Spleen (tissue), 11 donors: ENCODE measurements around the gene TOX3. TPM values are rescaled to one million over a fixed set of nuclear protein-coding genes. Genes with fewer than 3 reads are reported as not detected.

ENCODE experiments used
- DNase-seq: peaks from one replicate; pipeline ENCODE4 v3.0.0-alpha.2; 2020
- H3K27ac ChIP-seq, 8 donors: fragments of 200-600 bp; sonication (generic) in 7 of 8; 1 replicate in 4 of 8; 2 replicates in 4 of 8; pipeline versions ENCODE4 v1.5.0 to v1.8.0; 2016 to 2021; ENCODE audit warnings: inconsistent platforms in 4 of 8, mild to moderate bottlenecking in 4 of 8, moderate library complexity in 1 of 8
- H3K27me3 ChIP-seq, 7 donors: fragments of 200-600 bp; sonication (generic) in 6 of 7; replicated peaks in 1 of 7; 1 replicate in 4 of 7; 2 replicates in 3 of 7; pipeline versions ENCODE4 v1.5.0 to v1.8.0; 2016 to 2021; ENCODE audit warnings: inconsistent platforms in 3 of 7, mild to moderate bottlenecking in 1 of 7
- H3K36me3 ChIP-seq, 6 donors: fragments of 200-600 bp; sonication (generic) in 5 of 6; 1 replicate in 4 of 6; 2 replicates in 2 of 6; pipeline versions ENCODE4 v1.5.0 to v1.8.0; 2016 to 2021; ENCODE audit warnings: inconsistent platforms in 2 of 6
- H3K4me1 ChIP-seq, 6 donors: fragments of 200-600 bp; sonication (generic) in 5 of 6; 1 replicate in 3 of 6; 2 replicates in 3 of 6; pipeline versions ENCODE4 v1.5.0 to v1.8.0; 2016 to 2021; ENCODE audit warnings: inconsistent platforms in 3 of 6
- H3K4me3 ChIP-seq, 8 donors: fragments of 200-600 bp; sonication (generic) in 7 of 8; 1 replicate in 4 of 8; 2 replicates in 4 of 8; pipeline versions ENCODE4 v1.5.0 to v1.8.0; 2016 to 2021; ENCODE audit warnings: inconsistent platforms in 4 of 8, mild to moderate bottlenecking in 4 of 8, moderate library complexity in 2 of 8
- H3K9me3 ChIP-seq, 8 donors: fragments of 200-600 bp; sonication (generic) in 7 of 8; 1 replicate in 4 of 8; 2 replicates in 4 of 8; pipeline versions ENCODE4 v1.5.0 to v1.8.0; 2016 to 2021; ENCODE audit warnings: inconsistent platforms in 4 of 8
- POLR2A ChIP-seq, 3 donors: fragments of 450-650 bp; IDR thresholded peaks; one replicate each; pipeline ENCODE4 v1.5.1; 2017; ENCODE audit warnings: antibody characterized with exemption in 3 of 3, mild to moderate bottlenecking in 1 of 3
- POLR2AphosphoS5 ChIP-seq, 3 donors: sonication (generic); formaldehyde crosslinking; IDR thresholded peaks; one replicate each; pipeline ENCODE4 v1.5.1; 2017; ENCODE audit warnings: antibody characterized with exemption in 3 of 3
- WGBS, 5 donors: extraction: QIAGEN DNeasy Blood & Tissue Kit in 3 of 5; methylation state at CpG; one replicate each; pipeline versions ENCODE4 v1.1.5 to v1.1.7; 2013 to 2018; 5-methylcytosine and 5-hydroxymethylcytosine counted together
- intact Hi-C: fragments of 100-400 bp; cut with DNase I; formaldehyde crosslinking; loops from one replicate; pipeline ENCODE4 v1.15.0; 2023; ENCODE audit warnings: low total_unique reads
- polyA plus RNA-seq, 3 donors: library from polyadenylated mRNA; stranded (reverse); fragments of 200-250 nt; gene quantifications; one replicate each; pipeline ENCODE4 v1.2.1, GENCODE V29; 2013
- total RNA-seq, 7 donors: library from RNA; depleted of rRNA in 3 of 7; stranded (reverse); fragments of >200 nt in 3 of 7; fragmentation: NEBNext Ultra II Directional in 4 of 7; extraction: Animal tissue kit (Norgen Biotek cat#: 25700) in 4 of 7; gene quantifications; one replicate each; pipeline versions ENCODE4 v1.1.0 to v1.2.1, GENCODE V29; 2016 to 2021
- TF ChIP-seq, protein P1 (sequence below), 11 experiments: fragments of 200-600 bp in 7 of 11; fragments of 450-650 bp in 4 of 11; sonication (generic) in 4 of 11; IDR thresholded peaks in 8 of 11; conservative IDR thresholded peaks in 3 of 11; 1 replicate in 7 of 11; 2 replicates in 4 of 11; pipeline versions ENCODE4 v1.4.0 to v1.8.0; 2016 to 2021; ENCODE audit warnings: antibody characterized with exemption in 11 of 11, inconsistent platforms in 4 of 11, mild to moderate bottlenecking in 1 of 11
- donor health status: healthy with polysubstance abuse.
- donor health status: DM: no; HTN: no; CAD: no; lungs with moderate emphysema.
- donor health status: DM: no; HTN: no; CAD: no.
- donor health status: Bipolar disorder and iron deficiency.
- donor health status: healthy.
- donor health status: DM: no; HTN: no; CAD: no.
- donor health status: DM: yes; HTN: yes; CAD: no.

Gene TOX3
- total and polyA plus RNA-seq, 10 donors: 0.03 to 0.11 TPM; not detected in 8

GRCh38 chr16:52497067-52497816 lies 49.7 kb downstream of the TOX3 start:
- H3K27me3 ChIP-seq: no peaks in the 10 kb centered on the region
- no peaks in the 10 kb centered on the region for H3K36me3 ChIP-seq
- intact Hi-C loops: no loop called here
- H3K4me3 ChIP-seq: no peak overlapping the region
- no peaks in the 10 kb centered on the region for H3K9me3 ChIP-seq
- WGBS, 5 donors: 69 to 87% (median 82%) methylated on average over 1 of the region's 1 CpG
- no peak overlapping the region for H3K27ac ChIP-seq
- no peaks in the 10 kb centered on the region for H3K4me1 ChIP-seq
- TF ChIP-seq, protein P1, sequence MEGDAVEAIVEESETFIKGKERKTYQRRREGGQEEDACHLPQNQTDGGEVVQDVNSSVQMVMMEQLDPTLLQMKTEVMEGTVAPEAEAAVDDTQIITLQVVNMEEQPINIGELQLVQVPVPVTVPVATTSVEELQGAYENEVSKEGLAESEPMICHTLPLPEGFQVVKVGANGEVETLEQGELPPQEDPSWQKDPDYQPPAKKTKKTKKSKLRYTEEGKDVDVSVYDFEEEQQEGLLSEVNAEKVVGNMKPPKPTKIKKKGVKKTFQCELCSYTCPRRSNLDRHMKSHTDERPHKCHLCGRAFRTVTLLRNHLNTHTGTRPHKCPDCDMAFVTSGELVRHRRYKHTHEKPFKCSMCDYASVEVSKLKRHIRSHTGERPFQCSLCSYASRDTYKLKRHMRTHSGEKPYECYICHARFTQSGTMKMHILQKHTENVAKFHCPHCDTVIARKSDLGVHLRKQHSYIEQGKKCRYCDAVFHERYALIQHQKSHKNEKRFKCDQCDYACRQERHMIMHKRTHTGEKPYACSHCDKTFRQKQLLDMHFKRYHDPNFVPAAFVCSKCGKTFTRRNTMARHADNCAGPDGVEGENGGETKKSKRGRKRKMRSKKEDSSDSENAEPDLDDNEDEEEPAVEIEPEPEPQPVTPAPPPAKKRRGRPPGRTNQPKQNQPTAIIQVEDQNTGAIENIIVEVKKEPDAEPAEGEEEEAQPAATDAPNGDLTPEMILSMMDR (IDR thresholded peaks at IDR 0.05 in 8 of 11, conservative IDR thresholded peaks at IDR 0.05 in 3 of 11): no peak
- TF ChIP-seq POLR2A (IDR thresholded peaks at IDR 0.05): no peak
- DNase-seq: no peak

DNA sequence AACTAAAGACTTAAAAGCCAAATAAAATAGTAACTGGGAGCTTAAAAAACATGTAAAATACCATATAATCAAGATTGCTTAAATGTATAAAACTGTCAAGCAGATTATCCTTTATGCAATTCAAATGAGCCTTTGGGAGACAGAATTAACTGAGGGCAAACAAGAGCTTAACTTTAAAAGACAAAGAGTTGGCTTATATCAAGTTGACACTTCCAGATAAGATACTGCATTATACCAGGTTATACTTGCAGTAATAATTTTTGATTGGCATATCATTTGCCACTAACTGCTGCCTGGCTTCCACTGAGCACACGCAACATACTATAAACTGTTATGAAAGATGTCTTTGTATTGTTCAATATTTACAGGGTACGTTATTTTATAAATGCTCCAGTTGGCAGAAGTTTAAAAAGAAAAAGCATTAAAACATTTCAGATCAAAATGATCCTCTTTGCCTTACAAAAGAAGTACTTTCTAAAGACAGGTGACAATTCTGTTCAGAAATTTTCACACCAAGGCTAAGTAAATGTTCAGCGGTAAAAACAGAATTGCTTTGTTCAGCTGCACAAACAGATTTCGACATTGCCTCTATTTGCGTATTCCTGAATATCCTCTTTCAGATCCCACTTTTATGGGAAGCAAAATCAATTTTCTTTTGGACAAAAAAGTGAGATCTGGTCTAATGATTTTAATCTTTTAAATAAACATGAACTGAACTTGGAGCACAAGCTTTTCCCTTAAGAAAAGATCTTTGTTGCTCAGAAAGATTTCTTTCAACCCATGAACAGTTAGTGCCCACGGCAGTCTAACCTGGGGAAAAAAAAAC lies 50.7 kb downstream of the TOX3 start:
- intact Hi-C loops: no loop called here
- Histone ChIP-seq H3K27ac (no peak overlapping the region), H3K9me3 (no peaks in the 10 kb centered on the region), H3K4me3 (no peak overlapping the region), H3K4me1 (no peaks in the 10 kb centered on the region), H3K27me3 (no peaks in the 10 kb centered on the region), H3K36me3 (no peaks in the 10 kb centered on the region)
- WGBS, 5 donors: 84 to 94% (median 90%) methylated on average over 6 of the region's 6 CpGs
- DNase-seq: no peak
- TF ChIP-seq POLR2AphosphoS5 (IDR thresholded peaks at IDR 0.05): no peak
- no peak for TF ChIP-seq POLR2A (IDR thresholded peaks at IDR 0.05)
- TF ChIP-seq, protein P1 (IDR thresholded peaks at IDR 0.05 in 8 of 11, conservative IDR thresholded peaks at IDR 0.05 in 3 of 11): no peak

DNA sequence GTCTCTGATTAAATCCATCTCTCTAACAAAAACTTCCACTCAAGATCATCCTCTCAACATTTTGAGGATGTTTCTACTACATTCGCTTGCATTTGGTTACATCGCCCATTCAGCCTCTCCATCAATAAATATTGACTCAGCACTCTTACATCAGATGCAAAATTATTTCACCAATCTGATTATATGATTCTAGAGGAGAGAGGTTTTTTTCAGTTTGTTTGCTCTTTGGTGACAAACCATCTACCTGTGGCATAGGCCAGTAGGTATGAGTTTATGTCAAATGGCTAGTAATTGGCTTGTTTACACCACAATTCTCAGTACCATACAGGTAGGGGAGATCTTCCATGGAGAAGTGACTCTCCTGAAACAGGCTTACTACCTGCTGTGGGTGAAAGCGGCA lies 52.3 kb downstream of the TOX3 start:
- Histone ChIP-seq H3K27ac (no peak overlapping the region), H3K9me3 (no peaks in the 10 kb centered on the region), H3K36me3 (no peaks in the 10 kb centered on the region), H3K4me1 (no peaks in the 10 kb centered on the region), H3K4me3 (no peak overlapping the region), H3K27me3 (no peaks in the 10 kb centered on the region)
- 89 to 97% (median 92%) methylated on average over 3 of the region's 3 CpGs for WGBS, 5 donors
- intact Hi-C loops: no loop called here
- no peak for DNase-seq
- TF ChIP-seq POLR2AphosphoS5 (IDR thresholded peaks at IDR 0.05): no peak
- TF ChIP-seq POLR2A (IDR thresholded peaks at IDR 0.05): no peak
- TF ChIP-seq, protein P1 (IDR thresholded peaks at IDR 0.05 in 8 of 11, conservative IDR thresholded peaks at IDR 0.05 in 3 of 11): no peak

- no peak overlapping the region for H3K27ac ChIP-seq
- no peaks in the 10 kb centered on the region for H3K36me3 ChIP-seq
- H3K9me3 ChIP-seq: no peaks in the 10 kb centered on the region
- no peak for DNase-seq
- no peaks in the 10 kb centered on the region for H3K4me1 ChIP-seq
- TF ChIP-seq POLR2AphosphoS5 (IDR thresholded peaks at IDR 0.05) (no peak), POLR2A (IDR thresholded peaks at IDR 0.05) (no peak)
- TF ChIP-seq, protein P1 (IDR thresholded peaks at IDR 0.05 in 8 of 11, conservative IDR thresholded peaks at IDR 0.05 in 3 of 11): no peak
- no peak overlapping the region for H3K4me3 ChIP-seq
- 82 to 88% (median 84%) methylated on average over 4 of the region's 4 CpGs for WGBS, 5 donors
- no peaks in the 10 kb centered on the region for H3K27me3 ChIP-seq
- intact Hi-C loops: no loop called here
These were observed 52.8 kb downstream of the TOX3 start for GRCh38 chr16:52494145-52494544.
